ENCODE measurements around the gene SPOCK2.

Gene SPOCK2

GRCh38 chr10:72069751-72070526, 18.4 kb downstream of the SPOCK2 start:
- no peak for DNase-seq

GRCh38 chr10:72068901-72069446, 19.4 kb downstream of the SPOCK2 start:
- DNase-seq = no peak

- DNase-seq = no peak
Measured at GRCh38 chr10:72068126-72068765, 20.1 kb downstream of the SPOCK2 start.

GRCh38 chr10:72067463-72068125, 20.8 kb downstream of the SPOCK2 start:
- no peak for DNase-seq

GRCh38 chr10:72066318-72067284, 21.8 kb downstream of the SPOCK2 start:
- no peak for DNase-seq

GRCh38 chr10:72065439-72066025, 22.8 kb downstream of the SPOCK2 start:
- DNase-seq = no peak

- DNase-seq = no peak
Measured at GRCh38 chr10:72063703-72064391, 24.5 kb downstream of the SPOCK2 start.

- DNase-seq = no peak
Measured at GRCh38 chr10:72062832-72063702, 25.3 kb downstream of the SPOCK2 start.

- DNase-seq = no peak
Measured at GRCh38 chr10:72062382-72062781, 26.0 kb downstream of the SPOCK2 start.

GRCh38 chr10:72061930-72062329, 26.4 kb downstream of the SPOCK2 start:
- DNase-seq = no peak

GRCh38 chr10:72061491-72061890, 26.9 kb downstream of the SPOCK2 start:
- DNase-seq = no peak

- no peak for DNase-seq
Measured at GRCh38 chr10:72059843-72060822, 28.2 kb downstream of the SPOCK2 start.

- DNase-seq = no peak
Measured at GRCh38 chr10:72058989-72059842, 29.1 kb downstream of the SPOCK2 start.

GRCh38 chr10:72058347-72058898, 29.9 kb downstream of the SPOCK2 start:
- no peak for DNase-seq

GRCh38 chr10:72056932-72057751, 31.2 kb downstream of the SPOCK2 start:
- DNase-seq = no peak

- DNase-seq = no peak
Measured at GRCh38 chr10:72056113-72056512, 32.2 kb downstream of the SPOCK2 start.

- no peak for DNase-seq
Measured at GRCh38 chr10:72053690-72054089, 34.7 kb downstream of the SPOCK2 start.
